WTC11 (cell line): Measurements from ENCODE around the gene GABBR1. TPM values are rescaled to one million over a fixed set of nuclear protein-coding genes. Genes with fewer than 3 reads are reported as not detected.

Experiments
- ATAC-seq: fragments of 200-7000 bp; cut with Tn5 transposase; 2 replicates; pipeline ENCODE4 v1.10.0; 2021; ENCODE audit warnings: mild to moderate bottlenecking, moderate library complexity
- CTCF ChIA-PET: fragments of 300-600 bp; sonication (Branson Sonifier 250); formaldehyde crosslinking; loops from one replicate; lab custom pipeline; 2021; ENCODE audit warnings: antibody characterized with exemption; lab: Charles Lee
- POLR2A ChIA-PET: fragments of 350-600 bp; sonication (Branson Sonifier 250); formaldehyde crosslinking; loops from one replicate; lab custom pipeline; 2021; ENCODE audit warnings: antibody characterized with exemption; lab: Charles Lee
- DNase-seq: peaks from one replicate; pipeline ENCODE4 v3.0.0; 2021; ENCODE audit warnings: low spot score
- H3K27ac Mint-ChIP-seq: 2 replicates; pipeline ENCODE4 v1.8.0; 2021; ENCODE audit warnings: mixed read lengths
- H3K27me3 Mint-ChIP-seq: 2 replicates; pipeline ENCODE4 v1.8.0; 2021; ENCODE audit warnings: low read depth, mild to moderate bottlenecking, moderate library complexity, mixed read lengths
- H3K36me3 Mint-ChIP-seq: 2 replicates; pipeline ENCODE4 v1.8.0; 2021; ENCODE audit warnings: mixed read lengths
- H3K4me1 Mint-ChIP-seq: 2 replicates; pipeline ENCODE4 v1.8.0; 2022; ENCODE audit warnings: mixed read lengths
- H3K4me3 Mint-ChIP-seq: 2 replicates; pipeline ENCODE4 v1.8.0; 2021; ENCODE audit warnings: mild to moderate bottlenecking, moderate library complexity, mixed read lengths
- H3K9me3 Mint-ChIP-seq: 2 replicates; pipeline ENCODE4 v1.8.0; 2021; ENCODE audit warnings: mixed read lengths
- AFF4 ChIP-seq: sonication (generic); formaldehyde crosslinking; IDR thresholded peaks from 2 replicates; pipeline ENCODE4 v1.8.1; 2023; ENCODE audit warnings: mild to moderate bottlenecking, missing genetic modification reagents, borderline replicate concordance
- ARID4B ChIP-seq: sonication (generic); formaldehyde crosslinking; IDR thresholded peaks from 2 replicates; pipeline ENCODE4 v1.8.0; 2023; ENCODE audit warnings: missing genetic modification reagents, mild to moderate bottlenecking, borderline replicate concordance
- E2F1 ChIP-seq: sonication (generic); formaldehyde crosslinking; IDR thresholded peaks from 2 replicates; pipeline ENCODE4 v1.8.0; 2022; ENCODE audit warnings: mild to moderate bottlenecking, missing genetic modification reagents
- E2F5 ChIP-seq: sonication (generic); formaldehyde crosslinking; IDR thresholded peaks from 2 replicates; pipeline ENCODE4 v1.8.1; 2022; ENCODE audit warnings: mild to moderate bottlenecking, moderate library complexity, missing genetic modification reagents
- ERG ChIP-seq: fragments of 250-450 bp; sonication (Bioruptor Pico); IDR thresholded peaks from 2 replicates; pipeline ENCODE4 v1.8.0; 2021; ENCODE audit warnings: mild to moderate bottlenecking
- FOXJ3 ChIP-seq: sonication (generic); formaldehyde crosslinking; IDR thresholded peaks from 2 replicates; pipeline ENCODE4 v1.9.0; 2021; ENCODE audit warnings: missing genetic modification reagents, mild to moderate bottlenecking, borderline replicate concordance
- FOXP4 ChIP-seq: sonication (generic); formaldehyde crosslinking; IDR thresholded peaks from 2 replicates; pipeline ENCODE4 v1.8.0; 2022; ENCODE audit warnings: mild to moderate bottlenecking, missing genetic modification reagents
- IRF2 ChIP-seq: sonication (generic); formaldehyde crosslinking; IDR thresholded peaks from 2 replicates; pipeline ENCODE4 v1.8.0; 2022; ENCODE audit warnings: low read depth, missing genetic modification reagents, borderline replicate concordance
- JUN ChIP-seq: sonication (generic); formaldehyde crosslinking; IDR thresholded peaks from 2 replicates; pipeline ENCODE4 v1.8.0; 2023; ENCODE audit warnings: mild to moderate bottlenecking, missing genetic modification reagents
- MYBL2 ChIP-seq: sonication (generic); formaldehyde crosslinking; IDR thresholded peaks from 2 replicates; pipeline ENCODE4 v1.8.1; 2023; ENCODE audit warnings: mild to moderate bottlenecking, moderate library complexity, missing genetic modification reagents
- NR2C2 ChIP-seq: sonication (generic); formaldehyde crosslinking; IDR thresholded peaks from 2 replicates; pipeline ENCODE4 v1.8.0; 2022; ENCODE audit warnings: mild to moderate bottlenecking, missing genetic modification reagents
- SP1 ChIP-seq: sonication (generic); formaldehyde crosslinking; conservative IDR thresholded peaks from 2 replicates; pipeline ENCODE4 v1.8.1; 2022; ENCODE audit warnings: missing genetic modification reagents
- ZNF219 ChIP-seq: sonication (generic); formaldehyde crosslinking; IDR thresholded peaks from 2 replicates; pipeline ENCODE4 v1.8.0; 2023; ENCODE audit warnings: missing genetic modification reagents, mild to moderate bottlenecking, borderline replicate concordance
- ZNF263 ChIP-seq: sonication (generic); formaldehyde crosslinking; IDR thresholded peaks from 2 replicates; pipeline ENCODE4 v1.8.1; 2022; ENCODE audit warnings: low read depth, mild to moderate bottlenecking, moderate library complexity, missing genetic modification reagents
- ZNF423 ChIP-seq: fragments of 250-450 bp; sonication (Bioruptor Pico); IDR thresholded peaks from 2 replicates; pipeline ENCODE4 v2.1.2; 2022; ENCODE audit warnings: mild to moderate bottlenecking, moderate library complexity
- total RNA-seq: library from RNA; stranded (reverse); gene quantifications from 3 replicates; pipeline ENCODE4 v1.2.3, GENCODE V29; 2021

Gene GABBR1
- total RNA-seq, 1 experiment from 2014 or later = 107 TPM

- no peak for TF ChIP-seq E2F1
- TF ChIP-seq ERG (CRISPR knock-in tag) = no peak
- TF ChIP-seq NR2C2 (CRISPR knock-in tag) = no peak
- TF ChIP-seq E2F5 (CRISPR knock-in tag) = no peak
- no peak for TF ChIP-seq ZNF219 (CRISPR knock-in tag)
- TF ChIP-seq SP1 (CRISPR knock-in tag) = no peak
- no peak for TF ChIP-seq MYBL2 (CRISPR knock-in tag)
- TF ChIP-seq ARID4B (CRISPR knock-in tag) = no peak
- no peak for TF ChIP-seq IRF2
- no peak for TF ChIP-seq JUN (CRISPR knock-in tag)
Measured at GRCh38 chr6:29525311-29525639, 107.7 kb downstream of the GABBR1 start (continued).

GRCh38 chr6:29524444-29525310 is 108.3 kb downstream of the GABBR1 start:
- peak overlapping the region; percentile 90 for H3K27ac Mint-ChIP-seq
- H3K27me3 Mint-ChIP-seq = no peaks in the 10 kb centered on the region; the same call in 1 of the 2 replicates
- H3K4me3 Mint-ChIP-seq = no peak overlapping the region
- DNase-seq = no peak
- H3K36me3 Mint-ChIP-seq = peaks cover 27% of the 10 kb centered on the region
- POLR2A ChIA-PET = no interaction called here
- CTCF ChIA-PET = interaction anchor here (0.6 to 1.6 kb wide), 4 partner anchors 65 to 1194 kb away, joined by 3 read pairs; no protein-coding TSS in a partner anchor
- no peak for TF ChIP-seq ZNF263
- TF ChIP-seq ZNF423 = no peak
- TF ChIP-seq FOXJ3 (CRISPR knock-in tag) = no peak
- TF ChIP-seq ZNF219 (CRISPR knock-in tag) = no peak
- TF ChIP-seq, all 79 proteins: peak for 0
- H3K4me1 Mint-ChIP-seq = peaks cover 20% of the 10 kb centered on the region
- peak; percentile 82 for ATAC-seq
- H3K9me3 Mint-ChIP-seq = peaks cover 52% of the 10 kb centered on the region

- DNase-seq = no peak
- Mint-ChIP-seq H3K4me3 (no peak overlapping the region), H3K4me1 (peaks cover 20% of the 10 kb centered on the region), H3K27ac (no peak overlapping the region), H3K27me3 (no peaks in the 10 kb centered on the region; the same call in 1 of the 2 replicates), H3K36me3 (peaks cover 27% of the 10 kb centered on the region), H3K9me3 (peaks cover 52% of the 10 kb centered on the region)
- TF ChIP-seq FOXP4 (no peak), AFF4 (no peak)
- ATAC-seq = no peak
- ChIA-PET CTCF (interaction anchor here (0.6 to 1.3 kb wide), 2 partner anchors 74 to 1195 kb away, joined by 3 read pairs; no protein-coding TSS in a partner anchor), POLR2A (no interaction called here)
Measured at GRCh38 chr6:29524044-29524443, 108.9 kb downstream of the GABBR1 start.
